Naive thymus-derived CD4-positive, alpha-beta T cell (primary cell): ENCODE data around the gene SCN4A. TPM values are rescaled to one million over a fixed set of nuclear protein-coding genes. Genes with fewer than 3 reads are reported as not detected.

Source experiments
- ATAC-seq: fragments of 150-1000 bp; cut with Tn5 transposase; 2 replicates; pipeline ENCODE4 v1.10.0; 2021; ENCODE audit warnings: mild to moderate bottlenecking, moderate library complexity
- CTCF ChIA-PET: fragments of 350-600 bp; sonication (Branson Sonifier 250); formaldehyde crosslinking; loops from one replicate; lab custom pipeline; 2021; ENCODE audit warnings: antibody characterized with exemption; lab: Charles Lee
- POLR2A ChIA-PET: fragments of 350-600 bp; sonication (Branson Sonifier 250); formaldehyde crosslinking; loops from one replicate; lab custom pipeline; 2021; ENCODE audit warnings: antibody characterized with exemption, inconsistent platforms; lab: Charles Lee
- DNase-seq, 9 donors: peaks; one replicate each; pipeline versions ENCODE4 v3.0.0 to v3.0.0-alpha.2; 2020 to 2022; ENCODE audit warnings: mixed read lengths in 1 of 9
- H3K27ac ChIP-seq: one replicate; pipeline ENCODE4 v1.7.0; 2013; ENCODE audit warnings: mild to moderate bottlenecking, low read depth, low read length, moderate library complexity
- H3K27me3 ChIP-seq, 2 donors: one replicate each; pipeline ENCODE4 v1.7.0; 2013; ENCODE audit warnings: low read length in 2 of 2, mild to moderate bottlenecking in 2 of 2, moderate library complexity in 2 of 2; ENCODE audit not compliant: control insufficient read depth in 2 of 2, insufficient read depth in 2 of 2
- H3K36me3 ChIP-seq, 3 experiments: 1 replicate in 2 of 3; 2 replicates in 1 of 3; pipeline ENCODE4 v1.7.0; 2013; ENCODE audit warnings: low read length in 3 of 3, mild to moderate bottlenecking in 3 of 3, moderate library complexity in 1 of 3; ENCODE audit not compliant: insufficient read depth in 3 of 3, control insufficient read depth in 2 of 3
- H3K4me1 ChIP-seq, 2 donors: one replicate each; pipeline ENCODE4 v1.7.0; 2013; ENCODE audit warnings: low read length in 2 of 2, mild to moderate bottlenecking in 2 of 2, moderate library complexity in 1 of 2; ENCODE audit not compliant: control insufficient read depth in 2 of 2, insufficient read depth in 2 of 2
- H3K4me3 ChIP-seq: 2 replicates; pipeline ENCODE4 v1.7.0; 2013; ENCODE audit warnings: mild to moderate bottlenecking, low read length
- H3K9me3 ChIP-seq, 3 experiments: 1 replicate in 2 of 3; 2 replicates in 1 of 3; pipeline ENCODE4 v1.7.0; 2013; ENCODE audit warnings: low read length in 3 of 3; ENCODE audit not compliant: control insufficient read depth in 2 of 3
- H3K27ac Mint-ChIP-seq, 9 donors: one replicate each; pipeline ENCODE4 v1.8.0; 2020 to 2022; ENCODE audit warnings: mixed read lengths in 9 of 9, mild to moderate bottlenecking in 8 of 9, moderate library complexity in 5 of 9, inconsistent platforms in 2 of 9
- H3K27me3 Mint-ChIP-seq, 5 donors: one replicate each; pipeline ENCODE4 v1.8.0; 2021 to 2022; ENCODE audit warnings: mixed read lengths in 5 of 5, mild to moderate bottlenecking in 1 of 5
- H3K36me3 Mint-ChIP-seq, 5 donors: one replicate each; pipeline ENCODE4 v1.8.0; 2020 to 2022; ENCODE audit warnings: mixed read lengths in 5 of 5, mild to moderate bottlenecking in 3 of 5, inconsistent platforms in 1 of 5
- H3K4me1 Mint-ChIP-seq, 7 donors: one replicate each; pipeline ENCODE4 v1.8.0; 2020 to 2022; ENCODE audit warnings: mixed read lengths in 7 of 7, mild to moderate bottlenecking in 3 of 7, inconsistent platforms in 1 of 7
- H3K4me3 Mint-ChIP-seq, 10 donors: one replicate each; pipeline ENCODE4 v1.8.0; 2020 to 2022; ENCODE audit warnings: mild to moderate bottlenecking in 10 of 10, mixed read lengths in 10 of 10, moderate library complexity in 6 of 10, inconsistent platforms in 2 of 10
- H3K9me3 Mint-ChIP-seq, 11 donors: one replicate each; pipeline ENCODE4 v1.8.0; 2020 to 2022; ENCODE audit warnings: mixed read lengths in 11 of 11, mild to moderate bottlenecking in 4 of 11, inconsistent platforms in 1 of 11, moderate library complexity in 1 of 11
- intact Hi-C, 2 donors: fragments of 100-400 bp; cut with micrococcal nuclease; formaldehyde crosslinking; loops; one replicate each; pipeline ENCODE4 v1.15.1; 2023
- polyA plus RNA-seq, 2 donors: library from polyadenylated mRNA; unstranded; fragments of 300-500 nt; fragmentation: Illumina TruSeq; gene quantifications; one replicate each; pipeline ENCODE4 v1.2.3, GENCODE V29; 2021
- total RNA-seq, 6 experiments: library from RNA in 5 of 6; stranded (reverse) in 5 of 6; gene quantifications; 1 replicate in 5 of 6; 2 replicates in 1 of 6; pipeline ENCODE4 v1.2.3 and lab custom pipeline; 2021 to 2026

The SCN4A gene
- total and polyA plus RNA-seq, 7 experiments from 2014 or later, result 0.03 to 0.15 (median 0.07) TPM; not detected in 3

DNA sequence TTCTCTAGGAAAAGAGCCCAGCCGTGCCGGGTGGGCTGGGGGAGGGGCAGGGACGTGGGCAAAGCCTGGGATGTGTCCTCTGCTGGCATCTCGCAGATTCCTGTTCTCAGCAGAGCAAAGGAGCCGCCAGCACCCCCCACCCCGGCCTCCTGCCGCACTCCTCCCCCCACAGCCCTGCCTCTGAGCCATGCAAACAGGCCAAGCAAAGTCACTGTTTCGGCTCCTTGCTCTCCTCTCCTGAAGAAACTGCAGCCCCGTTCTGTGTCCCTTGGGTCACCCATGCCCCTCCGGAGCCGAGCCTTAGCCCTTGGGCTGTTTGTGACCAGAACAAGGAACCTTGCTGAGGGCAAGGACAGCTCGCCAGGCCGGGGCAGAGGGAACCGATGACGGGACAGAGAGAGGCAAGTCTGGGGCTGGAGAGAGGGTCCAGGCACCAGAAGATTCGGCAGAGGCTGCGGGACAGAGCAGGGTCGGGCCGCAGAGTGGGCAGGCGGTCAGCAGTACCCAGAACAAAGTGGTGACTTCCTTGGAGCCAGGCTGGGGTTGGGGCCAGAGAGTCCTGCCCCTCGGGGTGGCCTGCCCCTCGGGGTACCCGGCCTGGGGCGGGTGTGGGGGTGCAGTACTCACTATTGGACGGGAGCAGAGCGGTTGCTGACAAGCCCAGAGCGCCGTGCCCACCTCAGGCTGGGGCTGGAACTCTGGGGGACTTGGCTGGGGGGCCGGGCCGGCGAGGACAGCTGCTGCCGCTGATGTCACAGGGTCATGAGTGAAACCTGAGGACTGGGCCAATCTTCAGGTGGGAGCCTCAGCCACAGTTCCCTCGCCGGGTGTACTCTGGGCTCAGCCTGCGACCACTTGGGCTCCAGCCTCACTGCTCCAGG is 16.3 kb upstream of the SCN4A start:
- no peaks in the 10 kb centered on the region for H3K36me3 ChIP-seq
- H3K9me3 ChIP-seq, result no peaks in the 10 kb centered on the region
- peak overlapping the region in 1 of 9 donors; percentile 78 for H3K27ac Mint-ChIP-seq
- peaks cover 0 to 2% (median 0%) of the 10 kb centered on the region in 11 donors for H3K9me3 Mint-ChIP-seq
- intact Hi-C loops, result loop anchor here in 1 of 2 donors (5.0 kb wide), 1 partner anchor 57 kb away; the partner anchor contains the start of gene CD79B
- ATAC-seq, result no peak
- H3K4me1 Mint-ChIP-seq, result peaks cover 27 to 56% (median 50%) of the 10 kb centered on the region in 7 donors
- POLR2A ChIA-PET, result interaction anchor here (1.3 kb wide), 1 partner anchor 142 kb away, joined by 3 read pairs; no protein-coding TSS in a partner anchor
- CTCF ChIA-PET, result interaction anchor here (1.0 to 2.3 kb wide), 7 partner anchors 10 to 76 kb away, joined by 3 to 14 read pairs (median 11); partner anchors contain the start of genes CD79B and ICAM2
- no peak overlapping the region for H3K4me3 Mint-ChIP-seq
- DNase-seq, result no peak
- no peaks in the 10 kb centered on the region for H3K27me3 ChIP-seq
- no peak overlapping the region for H3K4me3 ChIP-seq
- peaks cover 0 to 8% (median 0%) of the 10 kb centered on the region in 5 donors for H3K27me3 Mint-ChIP-seq
- peaks cover 18 to 32% of the 10 kb centered on the region in 2 donors for H3K4me1 ChIP-seq
- H3K27ac ChIP-seq, result no peak overlapping the region
- peaks cover 0 to 2% (median 0%) of the 10 kb centered on the region in 5 donors for H3K36me3 Mint-ChIP-seq

GRCh38 chr17:63988127-63988478 is 15.4 kb upstream of the SCN4A start:
- Mint-ChIP-seq H3K27me3 (peaks cover 0 to 8% (median 0%) of the 10 kb centered on the region in 5 donors), H3K9me3 (peaks cover 0 to 2% (median 0%) of the 10 kb centered on the region in 11 donors), H3K27ac (peak overlapping the region in 1 of 9 donors; percentile 37), H3K36me3 (peaks cover 0 to 2% (median 0%) of the 10 kb centered on the region in 5 donors), H3K4me1 (peaks cover 20 to 49% (median 43%) of the 10 kb centered on the region in 7 donors), H3K4me3 (no peak overlapping the region)
- Histone ChIP-seq H3K27me3 (no peaks in the 10 kb centered on the region), H3K9me3 (no peaks in the 10 kb centered on the region), H3K27ac (no peak overlapping the region), H3K4me3 (no peak overlapping the region), H3K36me3 (no peaks in the 10 kb centered on the region), H3K4me1 (peaks cover 12 to 27% of the 10 kb centered on the region in 2 donors)
- ATAC-seq (no peak), DNase-seq (no peak)
- POLR2A ChIA-PET, result interaction anchor here (0.5 kb wide), 1 partner anchor 9 kb away, joined by 3 read pairs; no protein-coding TSS in a partner anchor
- intact Hi-C loops, result loop anchor here in 1 of 2 donors (5.0 kb wide), 1 partner anchor 56 kb away; the partner anchor contains the start of gene CD79B
- CTCF ChIA-PET, result interaction anchor here (0.8 to 1.8 kb wide), 3 partner anchors 12 to 143 kb away, joined by 3 to 6 read pairs (median 3); no protein-coding TSS in a partner anchor

DNA sequence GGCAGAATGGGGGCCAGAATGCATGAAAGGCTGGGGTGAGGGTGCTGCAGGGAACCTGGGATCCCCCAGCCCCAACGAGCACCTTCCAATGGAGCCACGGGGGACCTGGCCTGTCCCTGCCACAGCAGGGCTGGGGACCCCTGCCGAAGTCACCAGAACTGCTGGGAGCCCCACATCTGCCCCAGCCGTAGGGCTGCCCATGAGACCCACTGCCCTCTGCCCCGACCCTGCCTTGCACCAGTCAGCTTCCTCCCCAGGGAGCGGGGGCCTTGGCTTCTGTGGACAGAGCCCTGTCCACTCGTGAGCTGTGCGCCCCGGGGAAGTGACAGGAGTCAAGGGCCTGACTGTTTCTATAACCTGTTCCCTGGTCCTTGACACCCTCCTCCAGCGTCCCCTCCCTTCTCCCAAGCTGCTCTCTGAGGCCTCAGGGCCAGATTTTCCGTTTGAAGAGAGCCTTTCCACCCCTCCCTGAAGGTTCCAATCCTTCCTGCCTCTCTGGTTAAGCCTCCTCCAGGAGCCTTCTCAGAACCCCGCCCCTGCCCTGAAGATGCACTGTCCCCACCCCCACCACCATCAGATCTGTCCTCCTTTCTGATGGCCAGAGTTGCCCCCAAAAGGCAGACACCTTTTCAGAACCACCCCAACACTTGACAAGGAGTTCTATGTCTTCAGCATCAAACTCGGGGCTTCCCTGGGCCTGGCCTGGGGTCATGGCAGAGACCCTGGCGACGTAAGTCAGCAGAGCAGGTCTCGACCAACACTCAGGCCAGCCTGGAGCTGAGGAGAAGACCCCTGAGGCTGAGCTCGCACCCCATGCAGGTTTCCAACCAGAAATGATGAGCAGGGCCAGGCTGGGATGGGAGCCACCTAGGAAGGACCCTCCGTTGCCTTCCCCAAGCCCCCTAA is 14.8 kb upstream of the SCN4A start:
- H3K4me3 Mint-ChIP-seq, result no peak overlapping the region
- POLR2A ChIA-PET, result interaction anchor here (0.5 to 0.6 kb wide), 2 partner anchors 10 to 68 kb away, joined by 3 read pairs; no protein-coding TSS in a partner anchor
- Histone ChIP-seq H3K4me3 (no peak overlapping the region), H3K4me1 (peaks cover 12 to 23% of the 10 kb centered on the region in 2 donors), H3K36me3 (no peaks in the 10 kb centered on the region), H3K27me3 (no peaks in the 10 kb centered on the region), H3K9me3 (no peaks in the 10 kb centered on the region), H3K27ac (no peak overlapping the region)
- H3K36me3 Mint-ChIP-seq, result peaks cover 0 to 5% (median 5%) of the 10 kb centered on the region in 5 donors
- intact Hi-C loops, result loop anchor here in 1 of 2 donors (5.0 kb wide), 1 partner anchor 55 kb away; the partner anchor contains the start of gene CD79B
- H3K27me3 Mint-ChIP-seq, result peaks cover 0 to 6% (median 0%) of the 10 kb centered on the region in 5 donors
- peak overlapping the region in 4 of 9 donors; percentile 11 to 46 (median 32) for H3K27ac Mint-ChIP-seq
- no peak for DNase-seq
- ATAC-seq, result no peak
- H3K4me1 Mint-ChIP-seq, result peaks cover 17 to 45% (median 39%) of the 10 kb centered on the region in 7 donors
- CTCF ChIA-PET, result interaction anchor here (0.8 to 1.8 kb wide), 4 partner anchors 11 to 147 kb away, joined by 3 to 8 read pairs (median 4); no protein-coding TSS in a partner anchor
- H3K9me3 Mint-ChIP-seq, result peaks cover 0 to 6% (median 3%) of the 10 kb centered on the region in 11 donors

DNA sequence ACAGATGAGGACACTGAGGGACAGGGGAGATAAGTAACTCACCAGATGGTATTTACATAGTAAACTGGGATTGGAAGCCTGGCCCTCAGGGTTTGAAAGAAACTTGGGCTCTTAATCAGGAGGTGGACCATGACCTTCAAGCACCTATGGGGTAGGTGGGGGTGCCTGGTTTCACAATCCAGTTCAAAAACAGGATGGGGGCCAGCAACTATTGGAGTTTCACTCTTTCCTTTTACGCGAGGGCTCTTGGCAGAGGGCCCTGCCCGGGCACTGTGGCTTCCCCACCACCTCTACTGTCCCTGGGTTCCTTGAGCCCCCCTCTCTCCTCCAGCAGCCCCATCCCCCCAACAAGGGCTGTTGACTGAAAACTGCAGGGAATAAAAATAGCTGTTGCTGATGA is 14.1 kb upstream of the SCN4A start:
- H3K4me1 ChIP-seq, result peaks cover 12 to 21% of the 10 kb centered on the region in 2 donors
- ChIA-PET POLR2A (no interaction called here), CTCF (interaction anchor here (0.6 to 1.8 kb wide), 5 partner anchors 10 to 147 kb away, joined by 4 to 8 read pairs (median 5); partner anchors contain the start of gene CSHL1)
- Mint-ChIP-seq H3K4me1 (peaks cover 16 to 41% (median 33%) of the 10 kb centered on the region in 7 donors), H3K27me3 (peaks cover 0 to 2% (median 0%) of the 10 kb centered on the region in 5 donors), H3K36me3 (peaks cover 0 to 10% (median 9%) of the 10 kb centered on the region in 5 donors), H3K9me3 (peaks cover 0 to 13% (median 7%) of the 10 kb centered on the region in 11 donors), H3K27ac (peak overlapping the region in 3 of 9 donors; percentile 18 to 66 (median 59)), H3K4me3 (no peak overlapping the region)
- no peaks in the 10 kb centered on the region for H3K27me3 ChIP-seq
- intact Hi-C loops, result loop anchor here in 1 of 2 donors (5.0 kb wide), 1 partner anchor 55 kb away; the partner anchor contains the start of gene CD79B
- no peaks in the 10 kb centered on the region for H3K9me3 ChIP-seq
- H3K36me3 ChIP-seq, result no peaks in the 10 kb centered on the region
- no peak overlapping the region for H3K4me3 ChIP-seq
- no peak for DNase-seq
- no peak overlapping the region for H3K27ac ChIP-seq
- ATAC-seq, result no peak

DNA sequence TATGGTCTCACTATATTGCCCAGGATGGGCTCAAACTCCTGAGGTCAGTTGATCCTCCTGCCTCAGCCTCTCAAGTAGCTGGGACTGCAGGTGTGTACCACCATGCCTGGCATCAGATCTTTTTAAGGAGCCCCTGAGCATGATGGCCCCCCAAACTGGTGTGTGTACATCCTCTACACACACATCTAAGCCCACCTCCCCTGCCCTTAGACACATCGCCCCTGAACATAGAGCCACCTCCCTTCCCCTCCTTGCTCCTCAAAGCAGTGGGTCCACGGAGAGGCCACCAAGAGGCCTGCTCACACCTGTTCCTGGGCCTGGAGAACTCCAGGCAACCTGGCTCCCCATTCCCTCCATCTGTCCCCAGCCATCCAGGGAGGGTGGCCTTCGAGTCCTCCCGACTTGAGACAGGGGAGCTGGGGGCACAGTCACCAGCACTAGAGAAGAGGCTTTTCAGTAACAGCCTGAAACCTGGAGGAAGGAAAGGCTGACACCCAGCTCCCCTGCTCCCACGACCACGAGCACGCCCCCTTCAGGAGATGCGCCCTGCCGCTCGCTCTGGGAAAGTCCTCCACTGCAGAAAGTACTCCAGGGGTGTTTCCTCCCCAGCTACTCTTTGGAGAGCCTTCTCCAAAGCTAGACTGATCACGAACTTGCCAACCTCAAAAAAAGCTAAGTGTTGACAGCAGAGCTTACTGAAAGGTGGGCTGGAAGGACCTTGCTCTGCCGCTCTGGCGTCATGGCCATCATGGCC is 12.8 kb upstream of the SCN4A start:
- peaks cover 0 to 11% (median 9%) of the 10 kb centered on the region in 5 donors for H3K36me3 Mint-ChIP-seq
- ChIA-PET POLR2A (interaction anchor here (0.7 to 2.8 kb wide), 4 partner anchors 35 to 61 kb away, joined by 3 to 11 read pairs (median 6); partner anchors contain the start of gene ICAM2), CTCF (interaction anchor here (0.6 to 1.7 kb wide), 10 partner anchors 9 to 297 kb away, joined by 3 to 8 read pairs (median 3); partner anchors contain the start of gene CD79B)
- DNase-seq, result no peak
- H3K9me3 ChIP-seq, result no peaks in the 10 kb centered on the region
- H3K4me1 ChIP-seq, result peaks cover 10 to 17% of the 10 kb centered on the region in 2 donors
- H3K27me3 Mint-ChIP-seq, result no peaks in the 10 kb centered on the region
- intact Hi-C loops, result loop anchor here in 1 of 2 donors (1.0 to 5.0 kb wide), 2 partner anchors 35 to 53 kb away; partner anchors contain the start of genes CD79B and ICAM2
- H3K4me1 Mint-ChIP-seq, result peaks cover 12 to 32% (median 22%) of the 10 kb centered on the region in 7 donors
- no peak overlapping the region for H3K27ac ChIP-seq
- peak overlapping the region in 7 of 9 donors; percentile 28 to 85 (median 69) for H3K27ac Mint-ChIP-seq
- no peak overlapping the region for H3K4me3 ChIP-seq
- H3K27me3 ChIP-seq, result no peaks in the 10 kb centered on the region
- peak; percentile 4 for ATAC-seq
- no peaks in the 10 kb centered on the region for H3K36me3 ChIP-seq
- H3K9me3 Mint-ChIP-seq, result peaks cover 0 to 21% (median 8%) of the 10 kb centered on the region in 11 donors
- peak overlapping the region in 2 of 10 donors; percentile 16 to 62 for H3K4me3 Mint-ChIP-seq
